HEK293 (cell line): ENCODE results near the gene XPOT.

Experiments used
- BCL11B ChIP-seq: fragments of 450-650 bp; formaldehyde crosslinking; IDR thresholded peaks from 2 replicates; pipeline ENCODE4 v1.5.1; 2016; ENCODE audit warnings: low read depth, missing biosample characterization, missing genetic modification characterization
- CTCF ChIP-seq: fragments of 450-650 bp; formaldehyde crosslinking; IDR thresholded peaks from 2 replicates; pipeline ENCODE4 v1.5.1; 2016; ENCODE audit warnings: missing biosample characterization, missing genetic modification characterization
- EGR2 ChIP-seq: fragments of 450-650 bp; formaldehyde crosslinking; IDR thresholded peaks from 2 replicates; pipeline ENCODE4 v1.5.1; 2016; ENCODE audit warnings: low read depth, missing biosample characterization, missing genetic modification characterization
- KLF9 ChIP-seq: fragments of 450-650 bp; formaldehyde crosslinking; IDR thresholded peaks from 2 replicates; pipeline ENCODE4 v1.5.1; 2016; ENCODE audit warnings: missing biosample characterization, missing genetic modification characterization, low read depth
- PBX3 ChIP-seq: sonication (generic); formaldehyde crosslinking; IDR thresholded peaks from 2 replicates; pipeline ENCODE4 v1.8.1; 2022; ENCODE audit warnings: mild to moderate bottlenecking, moderate library complexity, missing genetic modification reagents
- PRDM10 ChIP-seq: fragments of 450-650 bp; formaldehyde crosslinking; IDR thresholded peaks from 2 replicates; pipeline ENCODE4 v1.5.1; 2016; ENCODE audit warnings: missing biosample characterization, missing genetic modification characterization
- SP3 ChIP-seq: fragments of 450-650 bp; formaldehyde crosslinking; IDR thresholded peaks from 2 replicates; pipeline ENCODE4 v1.5.1; 2016; ENCODE audit warnings: missing biosample characterization, missing genetic modification characterization
- ZBTB21 ChIP-seq: fragments of 450-650 bp; formaldehyde crosslinking; IDR thresholded peaks from 2 replicates; pipeline ENCODE4 v1.5.1; 2017; ENCODE audit warnings: missing biosample characterization, missing genetic modification characterization
- ZBTB8A ChIP-seq: fragments of 450-650 bp; formaldehyde crosslinking; IDR thresholded peaks from 2 replicates; pipeline ENCODE4 v1.5.1; 2016; ENCODE audit warnings: missing biosample characterization, missing genetic modification characterization
- ZIC2 ChIP-seq: fragments of 450-650 bp; formaldehyde crosslinking; IDR thresholded peaks from 2 replicates; pipeline ENCODE4 v1.5.1; 2016; ENCODE audit warnings: missing biosample characterization, missing genetic modification characterization
- ZNF366 ChIP-seq: fragments of 450-650 bp; formaldehyde crosslinking; conservative IDR thresholded peaks from 2 replicates; pipeline ENCODE4 v1.5.1; 2016; ENCODE audit warnings: missing biosample characterization, missing genetic modification characterization
- ZNF37A ChIP-seq: fragments of 450-650 bp; IDR thresholded peaks from 2 replicates; pipeline ENCODE4 v1.5.1; 2018; ENCODE audit warnings: missing biosample characterization, missing genetic modification characterization
- ZNF596 ChIP-seq: fragments of 450-650 bp; IDR thresholded peaks from 2 replicates; pipeline ENCODE4 v1.5.0; 2018; ENCODE audit warnings: missing biosample characterization, mild to moderate bottlenecking, missing genetic modification characterization, moderate library complexity
- ZNF654 ChIP-seq: fragments of 450-650 bp; formaldehyde crosslinking; IDR thresholded peaks from 2 replicates; pipeline ENCODE4 v1.5.1; 2016; ENCODE audit warnings: low read depth, missing biosample characterization, missing genetic modification characterization
- ZNF76 ChIP-seq: fragments of 450-650 bp; formaldehyde crosslinking; IDR thresholded peaks from 2 replicates; pipeline ENCODE4; 2016; ENCODE audit warnings: low read depth, missing biosample characterization, missing genetic modification characterization, borderline replicate concordance
- ZNF768 ChIP-seq: fragments of 450-650 bp; formaldehyde crosslinking; IDR thresholded peaks from 2 replicates; pipeline ENCODE4 v1.5.1; 2018; ENCODE audit warnings: missing biosample characterization, mild to moderate bottlenecking, missing genetic modification characterization
- ZNF785 ChIP-seq: fragments of 450-650 bp; formaldehyde crosslinking; IDR thresholded peaks from 2 replicates; pipeline ENCODE4 v1.5.1; 2016; ENCODE audit warnings: missing biosample characterization, missing genetic modification characterization
- ZNF843 ChIP-seq: fragments of 450-650 bp; formaldehyde crosslinking; IDR thresholded peaks from 2 replicates; pipeline ENCODE4 v1.5.1; 2016; ENCODE audit warnings: missing biosample characterization, missing genetic modification characterization
- ZXDB ChIP-seq: fragments of 450-650 bp; formaldehyde crosslinking; IDR thresholded peaks from 2 replicates; pipeline ENCODE4 v1.5.1; 2016; ENCODE audit warnings: missing biosample characterization, missing genetic modification characterization
- TF ChIP-seq, protein P1 (sequence below): fragments of 450-650 bp; formaldehyde crosslinking; IDR thresholded peaks from 2 replicates; pipeline ENCODE4 v1.5.1; 2016; ENCODE audit warnings: missing biosample characterization, missing genetic modification characterization
- TF ChIP-seq, protein P2 (sequence below): fragments of 450-650 bp; formaldehyde crosslinking; conservative IDR thresholded peaks from 2 replicates; pipeline ENCODE4 v1.5.1; 2016; ENCODE audit warnings: low read depth, missing biosample characterization, missing genetic modification characterization
- TF ChIP-seq, protein P3 (sequence below): fragments of 450-650 bp; formaldehyde crosslinking; IDR thresholded peaks from 2 replicates; pipeline ENCODE4 v1.5.1; 2016; ENCODE audit warnings: missing biosample characterization, missing genetic modification characterization

The XPOT gene

DNA sequence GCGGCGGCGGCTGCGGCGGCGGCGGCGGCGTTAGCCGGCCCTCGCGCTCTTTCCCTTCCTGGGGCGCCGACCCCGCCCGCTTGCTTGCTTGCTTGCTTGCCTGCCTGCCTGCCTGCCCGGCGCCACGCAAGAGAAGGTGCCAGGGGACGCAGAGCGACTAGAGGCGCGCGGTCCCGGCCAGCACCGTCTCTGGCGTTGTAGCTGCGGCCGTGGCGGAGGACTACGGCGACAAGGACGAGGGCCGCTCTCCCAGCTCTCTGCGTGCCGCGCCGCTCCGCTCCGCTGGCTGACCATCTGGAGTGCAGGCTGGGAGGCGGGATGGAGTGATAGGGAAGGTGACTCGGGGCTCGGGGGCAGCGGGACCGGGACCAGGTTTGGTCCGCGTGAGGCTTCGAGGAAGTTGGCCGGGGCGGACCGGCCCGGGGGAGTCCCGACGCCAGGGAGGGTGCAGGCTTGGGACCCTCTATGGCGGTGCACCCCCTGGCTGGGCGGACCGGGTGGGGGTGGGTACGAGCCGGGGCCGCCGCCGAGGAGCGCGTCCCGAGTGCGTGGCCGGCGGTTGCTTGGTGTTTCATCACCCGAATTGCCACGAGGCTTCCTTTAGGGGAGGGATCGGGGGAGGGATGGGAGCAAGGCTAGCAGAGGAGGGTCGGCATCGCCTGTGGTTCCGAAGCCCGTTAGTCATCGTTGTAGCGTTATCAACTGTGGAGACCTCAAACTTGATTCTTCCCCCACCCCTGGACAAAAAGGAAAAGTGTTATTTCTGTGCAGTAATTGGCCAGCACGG, 471 bp downstream of the XPOT start (continued):
- TF ChIP-seq ZNF596 (tag by site-specific recombination) (no peak), ZNF37A (no peak), ZNF768 (tag by site-specific recombination) (0 out of 2 replicates have a peak, but pooled peaks have one; percentile 39), BCL11B (0 out of 2 replicates have a peak, but pooled peaks have one; percentile 28), ZBTB21 (tag by site-specific recombination) (0 out of 2 replicates have a peak, but pooled peaks have one; percentile 30), SP3 (tag by site-specific recombination) (peak; percentile 85), EGR2 (tag by site-specific recombination) (0 out of 2 replicates have a peak, but pooled peaks have one; percentile 45), CTCF (tag by site-specific recombination) (peak; percentile 36), ZNF654 (tag by site-specific recombination) (no peak), PBX3 (CRISPR knock-in tag) (0 out of 2 replicates have a peak, but pooled peaks have one; percentile 42), ZXDB (tag by site-specific recombination) (peak; percentile 69), ZNF785 (peak; percentile 22), ZNF76 (tag by site-specific recombination) (peak; percentile 81), PRDM10 (tag by site-specific recombination) (peak; percentile 60), KLF9 (tag by site-specific recombination) (peak; percentile 64; the same call in 1 of the 2 replicates), ZNF366 (tag by site-specific recombination) (peak; percentile 93), ZIC2 (tag by site-specific recombination) (peak; percentile 61), ZBTB8A (tag by site-specific recombination) (peak; percentile 52), ZNF843 (tag by site-specific recombination) (peak; percentile 78)
- TF ChIP-seq, protein P1, sequence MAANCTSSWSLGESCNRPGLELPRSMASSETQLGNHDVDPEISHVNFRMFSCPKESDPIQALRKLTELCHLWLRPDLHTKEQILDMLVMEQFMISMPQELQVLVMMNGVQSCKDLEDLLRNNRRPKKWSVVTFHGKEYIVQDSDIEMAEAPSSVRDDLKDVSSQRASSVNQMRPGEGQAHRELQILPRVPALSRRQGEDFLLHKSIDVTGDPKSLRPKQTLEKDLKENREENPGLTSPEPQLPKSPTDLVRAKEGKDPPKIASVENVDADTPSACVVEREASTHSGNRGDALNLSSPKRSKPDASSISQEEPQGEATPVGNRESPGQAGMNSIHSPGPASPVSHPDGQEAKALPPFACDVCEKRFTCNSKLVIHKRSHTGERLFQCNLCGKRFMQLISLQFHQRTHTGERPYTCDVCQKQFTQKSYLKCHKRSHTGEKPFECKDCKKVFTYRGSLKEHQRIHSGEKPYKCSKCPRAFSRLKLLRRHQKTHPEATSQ (tag by site-specific recombination) = 0 out of 2 replicates have a peak, but pooled peaks have one; percentile 42
- TF ChIP-seq, protein P2, sequence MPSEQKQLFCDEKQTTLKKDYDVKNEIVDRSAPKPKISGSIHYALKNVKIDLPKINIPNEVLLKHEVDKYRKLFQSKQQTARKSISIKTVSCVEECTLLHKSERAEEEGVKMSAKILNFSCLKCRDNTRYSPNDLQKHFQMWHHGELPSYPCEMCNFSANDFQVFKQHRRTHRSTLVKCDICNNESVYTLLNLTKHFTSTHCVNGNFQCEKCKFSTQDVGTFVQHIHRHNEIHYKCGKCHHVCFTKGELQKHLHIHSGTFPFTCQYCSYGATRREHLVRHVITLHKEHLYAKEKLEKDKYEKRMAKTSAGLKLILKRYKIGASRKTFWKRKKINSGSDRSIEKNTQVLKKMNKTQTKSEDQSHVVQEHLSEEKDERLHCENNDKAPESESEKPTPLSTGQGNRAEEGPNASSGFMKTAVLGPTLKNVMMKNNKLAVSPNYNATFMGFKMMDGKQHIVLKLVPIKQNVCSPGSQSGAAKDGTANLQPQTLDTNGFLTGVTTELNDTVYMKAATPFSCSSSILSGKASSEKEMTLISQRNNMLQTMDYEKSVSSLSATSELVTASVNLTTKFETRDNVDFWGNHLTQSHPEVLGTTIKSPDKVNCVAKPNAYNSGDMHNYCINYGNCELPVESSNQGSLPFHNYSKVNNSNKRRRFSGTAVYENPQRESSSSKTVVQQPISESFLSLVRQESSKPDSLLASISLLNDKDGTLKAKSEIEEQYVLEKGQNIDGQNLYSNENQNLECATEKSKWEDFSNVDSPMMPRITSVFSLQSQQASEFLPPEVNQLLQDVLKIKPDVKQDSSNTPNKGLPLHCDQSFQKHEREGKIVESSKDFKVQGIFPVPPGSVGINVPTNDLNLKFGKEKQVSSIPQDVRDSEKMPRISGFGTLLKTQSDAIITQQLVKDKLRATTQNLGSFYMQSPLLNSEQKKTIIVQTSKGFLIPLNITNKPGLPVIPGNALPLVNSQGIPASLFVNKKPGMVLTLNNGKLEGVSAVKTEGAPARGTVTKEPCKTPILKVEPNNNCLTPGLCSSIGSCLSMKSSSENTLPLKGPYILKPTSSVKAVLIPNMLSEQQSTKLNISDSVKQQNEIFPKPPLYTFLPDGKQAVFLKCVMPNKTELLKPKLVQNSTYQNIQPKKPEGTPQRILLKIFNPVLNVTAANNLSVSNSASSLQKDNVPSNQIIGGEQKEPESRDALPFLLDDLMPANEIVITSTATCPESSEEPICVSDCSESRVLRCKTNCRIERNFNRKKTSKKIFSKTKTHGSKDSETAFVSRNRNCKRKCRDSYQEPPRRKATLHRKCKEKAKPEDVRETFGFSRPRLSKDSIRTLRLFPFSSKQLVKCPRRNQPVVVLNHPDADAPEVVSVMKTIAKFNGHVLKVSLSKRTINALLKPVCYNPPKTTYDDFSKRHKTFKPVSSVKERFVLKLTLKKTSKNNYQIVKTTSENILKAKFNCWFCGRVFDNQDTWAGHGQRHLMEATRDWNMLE (tag by site-specific recombination) = 0 out of 2 replicates have a peak, but pooled peaks have one; percentile 37
- TF ChIP-seq, protein P3, sequence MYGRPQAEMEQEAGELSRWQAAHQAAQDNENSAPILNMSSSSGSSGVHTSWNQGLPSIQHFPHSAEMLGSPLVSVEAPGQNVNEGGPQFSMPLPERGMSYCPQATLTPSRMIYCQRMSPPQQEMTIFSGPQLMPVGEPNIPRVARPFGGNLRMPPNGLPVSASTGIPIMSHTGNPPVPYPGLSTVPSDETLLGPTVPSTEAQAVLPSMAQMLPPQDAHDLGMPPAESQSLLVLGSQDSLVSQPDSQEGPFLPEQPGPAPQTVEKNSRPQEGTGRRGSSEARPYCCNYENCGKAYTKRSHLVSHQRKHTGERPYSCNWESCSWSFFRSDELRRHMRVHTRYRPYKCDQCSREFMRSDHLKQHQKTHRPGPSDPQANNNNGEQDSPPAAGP (tag by site-specific recombination) = peak; percentile 86; the same call in 1 of the 2 replicates
